Neural progenitor cell (in vitro differentiated cells): Measurements from ENCODE around the gene FAM3B. TPM values are rescaled to one million over a fixed set of nuclear protein-coding genes. Genes with fewer than 3 reads are reported as not detected.
A peak's percentile ranks its signal among the peaks of the same experiment; 100 is the strongest.

Experiments used
- DNase-seq: peaks from one replicate; pipeline ENCODE4 v3.0.0-alpha.2; 2016; ENCODE audit warnings: low spot score
- H2AFZ ChIP-seq: fragments of 200-600 bp; sonication (generic); replicated peaks from 2 replicates; pipeline ENCODE4 v1.6.1; 2016; ENCODE audit warnings: antibody characterized with exemption
- H3F3A ChIP-seq: fragments of 200-600 bp; sonication (generic); 2 replicates; pipeline ENCODE4 v1.6.1; 2016; ENCODE audit warnings: antibody characterized with exemption, low read depth
- H3K27ac ChIP-seq: fragments of 200-600 bp; sonication (generic); 2 replicates; pipeline ENCODE4 v1.5.1; 2016; ENCODE audit warnings: mild to moderate bottlenecking
- H3K27me3 ChIP-seq: fragments of 200-600 bp; sonication (generic); 2 replicates; pipeline ENCODE4 v1.6.1; 2016; ENCODE audit warnings: mild to moderate bottlenecking, moderate library complexity
- H3K36me3 ChIP-seq: fragments of 200-600 bp; sonication (generic); 2 replicates; pipeline ENCODE4 v1.5.1; 2016
- H3K4me1 ChIP-seq: fragments of 200-600 bp; sonication (generic); 2 replicates; pipeline ENCODE4 v1.6.1; 2016; ENCODE audit warnings: mixed run types
- H3K4me2 ChIP-seq: fragments of 200-600 bp; sonication (generic); 2 replicates; pipeline ENCODE4 v1.6.1; 2016
- H3K4me3 ChIP-seq: fragments of 200-600 bp; sonication (generic); 2 replicates; pipeline ENCODE4 v1.5.1; 2016
- H3K79me2 ChIP-seq: fragments of 200-600 bp; sonication (generic); 2 replicates; pipeline ENCODE4 v1.6.1; 2016; ENCODE audit warnings: low read depth
- H3K9ac ChIP-seq: fragments of 200-600 bp; sonication (generic); 2 replicates; pipeline ENCODE4 v1.6.1; 2016
- H3K9me3 ChIP-seq: fragments of 200-600 bp; sonication (generic); 2 replicates; pipeline ENCODE4 v1.5.1; 2016; ENCODE audit warnings: low read depth
- H4K20me1 ChIP-seq: fragments of 200-600 bp; sonication (generic); 2 replicates; pipeline ENCODE4 v1.6.1; 2016; ENCODE audit warnings: low read depth
- H3K27ac Mint-ChIP-seq: 3 replicates; pipeline ENCODE4 v1.8.0; 2021; ENCODE audit warnings: mixed read lengths
- H3K27me3 Mint-ChIP-seq: 2 replicates; pipeline ENCODE4 v1.8.0; 2022; ENCODE audit warnings: low read depth, mild to moderate bottlenecking, inconsistent platforms, moderate library complexity, mixed read lengths; ENCODE audit not compliant: insufficient read depth
- H3K36me3 Mint-ChIP-seq: 3 replicates; pipeline ENCODE4 v1.8.0; 2021; ENCODE audit warnings: mixed read lengths
- H3K4me1 Mint-ChIP-seq: 3 replicates; pipeline ENCODE4 v1.8.0; 2021; ENCODE audit warnings: mixed read lengths
- H3K4me3 Mint-ChIP-seq: 3 replicates; pipeline ENCODE4 v1.8.0; 2021; ENCODE audit warnings: mild to moderate bottlenecking, moderate library complexity, mixed read lengths
- H3K9me3 Mint-ChIP-seq: 3 replicates; pipeline ENCODE4 v1.8.0; 2020; ENCODE audit warnings: mixed read lengths
- EZH2 ChIP-seq: fragments of 200-600 bp; sonication (generic); IDR thresholded peaks from 2 replicates; pipeline ENCODE4 v1.6.1; 2017; ENCODE audit warnings: antibody characterized with exemption, mild to moderate bottlenecking, moderate library complexity
- EZH2phosphoT487 ChIP-seq: fragments of 200-600 bp; sonication (generic); IDR thresholded peaks from 2 replicates; pipeline ENCODE4 v1.6.1; 2017; ENCODE audit warnings: antibody characterized with exemption
- total RNA-seq: library from RNA; depleted of rRNA; stranded (reverse); fragments of >200 nt; gene quantifications from 2 replicates; pipeline ENCODE4 v1.2.3, GENCODE V29; 2015; ENCODE audit warnings: low replicate concordance
- TF ChIP-seq, protein P1 (sequence below): fragments of 200-600 bp; sonication (generic); IDR thresholded peaks from 2 replicates; pipeline ENCODE4 v1.5.1; 2017; ENCODE audit warnings: antibody characterized with exemption, mild to moderate bottlenecking

FAM3B gene
- total RNA-seq, 1 donor from 2014 or later, result not detected

DNA sequence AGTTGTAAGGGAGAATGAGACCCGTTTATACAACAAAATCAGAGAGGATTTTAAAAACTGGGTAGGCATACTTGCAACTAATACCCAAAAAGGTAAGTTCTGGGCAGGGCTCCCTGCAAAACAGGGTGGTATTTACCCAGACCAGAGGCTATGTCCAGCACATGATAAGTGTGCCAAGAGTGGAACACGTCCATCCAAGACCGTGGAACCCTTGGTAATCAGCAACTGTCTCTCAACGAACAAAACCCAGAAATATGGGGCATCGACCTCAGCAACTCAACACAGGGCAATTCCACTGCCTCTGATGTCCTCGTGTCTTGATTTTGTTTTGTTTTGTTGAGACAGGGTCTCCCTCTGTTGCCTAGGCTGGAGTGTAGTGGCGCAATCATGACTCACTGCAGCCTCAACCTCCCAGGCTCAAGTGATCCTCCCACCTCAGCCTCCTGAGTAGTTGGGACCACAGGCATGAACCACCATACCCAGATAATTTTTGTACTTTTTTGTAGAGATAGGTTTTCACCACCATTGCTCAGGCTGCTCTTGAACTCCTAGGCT is 82.7 kb downstream of the FAM3B start:
- Histone ChIP-seq H3K27me3 (no peaks in the 10 kb centered on the region), H3F3A (no peaks in the 10 kb centered on the region), H3K79me2 (no peaks in the 10 kb centered on the region), H3K27ac (no peak overlapping the region), H3K4me1 (no peaks in the 10 kb centered on the region), H3K4me2 (no peak overlapping the region), H3K9me3 (no peaks in the 10 kb centered on the region), H3K4me3 (no peak overlapping the region), H4K20me1 (no peaks in the 10 kb centered on the region), H2AFZ (no peak overlapping the region), H3K9ac (no peak overlapping the region), H3K36me3 (no peaks in the 10 kb centered on the region)
- no peak for DNase-seq
- Mint-ChIP-seq H3K27me3 (peaks cover 16% of the 10 kb centered on the region), H3K4me3 (no peak overlapping the region), H3K27ac (no peak overlapping the region), H3K36me3 (no peaks in the 10 kb centered on the region), H3K4me1 (peaks cover 1% of the 10 kb centered on the region), H3K9me3 (no peaks in the 10 kb centered on the region)
- no peak for TF ChIP-seq EZH2
- TF ChIP-seq, protein P1, sequence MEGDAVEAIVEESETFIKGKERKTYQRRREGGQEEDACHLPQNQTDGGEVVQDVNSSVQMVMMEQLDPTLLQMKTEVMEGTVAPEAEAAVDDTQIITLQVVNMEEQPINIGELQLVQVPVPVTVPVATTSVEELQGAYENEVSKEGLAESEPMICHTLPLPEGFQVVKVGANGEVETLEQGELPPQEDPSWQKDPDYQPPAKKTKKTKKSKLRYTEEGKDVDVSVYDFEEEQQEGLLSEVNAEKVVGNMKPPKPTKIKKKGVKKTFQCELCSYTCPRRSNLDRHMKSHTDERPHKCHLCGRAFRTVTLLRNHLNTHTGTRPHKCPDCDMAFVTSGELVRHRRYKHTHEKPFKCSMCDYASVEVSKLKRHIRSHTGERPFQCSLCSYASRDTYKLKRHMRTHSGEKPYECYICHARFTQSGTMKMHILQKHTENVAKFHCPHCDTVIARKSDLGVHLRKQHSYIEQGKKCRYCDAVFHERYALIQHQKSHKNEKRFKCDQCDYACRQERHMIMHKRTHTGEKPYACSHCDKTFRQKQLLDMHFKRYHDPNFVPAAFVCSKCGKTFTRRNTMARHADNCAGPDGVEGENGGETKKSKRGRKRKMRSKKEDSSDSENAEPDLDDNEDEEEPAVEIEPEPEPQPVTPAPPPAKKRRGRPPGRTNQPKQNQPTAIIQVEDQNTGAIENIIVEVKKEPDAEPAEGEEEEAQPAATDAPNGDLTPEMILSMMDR, result no peak
- no peak for TF ChIP-seq EZH2phosphoT487

DNA sequence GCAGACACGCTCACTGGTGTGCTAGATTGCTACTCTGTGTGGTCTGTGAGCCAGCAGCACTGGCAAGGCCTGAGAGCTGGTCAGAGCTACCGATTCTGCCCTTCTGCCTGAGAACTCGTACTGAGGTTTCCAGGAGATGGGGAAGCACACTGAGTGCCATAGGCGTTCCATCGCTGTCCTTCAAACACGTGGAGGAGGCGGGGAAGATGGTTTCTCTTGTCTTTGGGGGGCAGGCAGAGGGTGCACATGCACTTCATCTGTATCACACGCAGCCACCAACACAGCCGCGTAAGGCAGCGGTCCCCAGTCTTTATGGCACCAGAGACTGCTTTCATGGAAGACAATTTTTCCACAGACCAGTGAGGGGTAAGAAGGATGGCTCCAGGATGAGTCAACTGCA is 85.6 kb downstream of the FAM3B start:
- Mint-ChIP-seq H3K27me3 (peaks cover 10% of the 10 kb centered on the region), H3K4me3 (no peak overlapping the region), H3K9me3 (no peaks in the 10 kb centered on the region), H3K27ac (no peak overlapping the region), H3K36me3 (no peaks in the 10 kb centered on the region), H3K4me1 (peaks cover 3% of the 10 kb centered on the region)
- Histone ChIP-seq H3K36me3 (no peaks in the 10 kb centered on the region), H4K20me1 (no peaks in the 10 kb centered on the region), H3K4me1 (no peaks in the 10 kb centered on the region), H3K79me2 (no peaks in the 10 kb centered on the region), H3K9ac (no peak overlapping the region), H3K4me2 (no peak overlapping the region), H3F3A (no peaks in the 10 kb centered on the region), H3K27ac (no peak overlapping the region), H3K9me3 (no peaks in the 10 kb centered on the region), H3K4me3 (no peak overlapping the region), H3K27me3 (no peaks in the 10 kb centered on the region), H2AFZ (no peak overlapping the region)
- no peak for TF ChIP-seq EZH2phosphoT487
- TF ChIP-seq, protein P1, result no peak
- TF ChIP-seq EZH2, result no peak
- DNase-seq, result no peak

DNA sequence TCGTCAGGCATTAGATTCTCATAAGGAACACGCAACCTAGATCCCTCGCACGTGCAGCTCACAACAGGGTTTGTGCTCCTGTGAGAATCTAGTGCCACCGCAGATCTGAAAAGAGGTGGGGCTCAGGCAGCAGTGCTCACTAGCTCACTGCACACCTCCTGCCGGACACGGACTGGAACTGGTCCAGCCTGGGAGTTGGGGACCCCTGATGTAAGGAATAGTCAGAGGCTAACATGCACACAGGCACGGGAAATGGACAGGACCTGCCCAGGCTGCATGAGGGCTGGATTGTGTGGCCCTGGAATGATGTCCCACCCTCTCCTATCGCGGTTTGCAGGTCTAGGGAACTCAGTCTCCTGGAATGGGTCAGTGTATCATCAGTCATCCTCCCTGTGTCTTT is 86.2 kb downstream of the FAM3B start:
- Mint-ChIP-seq H3K4me1 (peaks cover 4% of the 10 kb centered on the region), H3K27ac (peak overlapping the region; percentile 7), H3K27me3 (peaks cover 12% of the 10 kb centered on the region), H3K4me3 (no peak overlapping the region), H3K9me3 (no peaks in the 10 kb centered on the region), H3K36me3 (no peaks in the 10 kb centered on the region)
- Histone ChIP-seq H3K27me3 (no peaks in the 10 kb centered on the region), H3K9me3 (no peaks in the 10 kb centered on the region), H3F3A (no peaks in the 10 kb centered on the region), H3K79me2 (no peaks in the 10 kb centered on the region), H4K20me1 (no peaks in the 10 kb centered on the region), H3K27ac (no peak overlapping the region), H3K4me1 (no peaks in the 10 kb centered on the region), H3K9ac (no peak overlapping the region), H3K4me3 (no peak overlapping the region), H2AFZ (no peak overlapping the region), H3K36me3 (no peaks in the 10 kb centered on the region), H3K4me2 (no peak overlapping the region)
- no peak for DNase-seq
- TF ChIP-seq, protein P1, result no peak
